ENCODE data around the gene HDAC4. TPM values are rescaled to one million over a fixed set of nuclear protein-coding genes. Genes with fewer than 3 reads are reported as not detected.

HDAC4 gene
- total RNA-seq, 2 donors from 2014 or later = 8.1 to 20.1 TPM

- peaks cover under 1% of the 10 kb centered on the region for H3K36me3 ChIP-seq
- H3K27me3 ChIP-seq = no peaks in the 10 kb centered on the region
- no peak overlapping the region for H3K4me3 ChIP-seq
- no peak overlapping the region for H3K27ac ChIP-seq
- DNase-seq (ENCODE audit: low spot score) = no peak
- no peaks in the 10 kb centered on the region for H3K9me3 ChIP-seq
- H3K4me1 ChIP-seq = no peaks in the 10 kb centered on the region
- TF ChIP-seq, protein P1, sequence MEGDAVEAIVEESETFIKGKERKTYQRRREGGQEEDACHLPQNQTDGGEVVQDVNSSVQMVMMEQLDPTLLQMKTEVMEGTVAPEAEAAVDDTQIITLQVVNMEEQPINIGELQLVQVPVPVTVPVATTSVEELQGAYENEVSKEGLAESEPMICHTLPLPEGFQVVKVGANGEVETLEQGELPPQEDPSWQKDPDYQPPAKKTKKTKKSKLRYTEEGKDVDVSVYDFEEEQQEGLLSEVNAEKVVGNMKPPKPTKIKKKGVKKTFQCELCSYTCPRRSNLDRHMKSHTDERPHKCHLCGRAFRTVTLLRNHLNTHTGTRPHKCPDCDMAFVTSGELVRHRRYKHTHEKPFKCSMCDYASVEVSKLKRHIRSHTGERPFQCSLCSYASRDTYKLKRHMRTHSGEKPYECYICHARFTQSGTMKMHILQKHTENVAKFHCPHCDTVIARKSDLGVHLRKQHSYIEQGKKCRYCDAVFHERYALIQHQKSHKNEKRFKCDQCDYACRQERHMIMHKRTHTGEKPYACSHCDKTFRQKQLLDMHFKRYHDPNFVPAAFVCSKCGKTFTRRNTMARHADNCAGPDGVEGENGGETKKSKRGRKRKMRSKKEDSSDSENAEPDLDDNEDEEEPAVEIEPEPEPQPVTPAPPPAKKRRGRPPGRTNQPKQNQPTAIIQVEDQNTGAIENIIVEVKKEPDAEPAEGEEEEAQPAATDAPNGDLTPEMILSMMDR (IDR thresholded peaks at IDR 0.05) = no peak
Measured at GRCh38 chr2:239046822-239047221, 354.0 kb downstream of the HDAC4 start.

- Histone ChIP-seq H3K9me3 (no peaks in the 10 kb centered on the region), H3K27ac (no peak overlapping the region), H3K36me3 (no peaks in the 10 kb centered on the region), H3K4me1 (no peaks in the 10 kb centered on the region), H3K27me3 (no peaks in the 10 kb centered on the region), H3K4me3 (no peak overlapping the region)
- TF ChIP-seq, protein P1 (IDR thresholded peaks at IDR 0.05) = no peak
- no peak for DNase-seq (ENCODE audit: low spot score)
Measured at GRCh38 chr2:239044336-239044735, 356.5 kb downstream of the HDAC4 start.

- no peaks in the 10 kb centered on the region for H3K27me3 ChIP-seq
- no peak overlapping the region for H3K4me3 ChIP-seq
- H3K27ac ChIP-seq = no peak overlapping the region
- TF ChIP-seq, protein P1 (IDR thresholded peaks at IDR 0.05) = no peak
- H3K36me3 ChIP-seq = no peaks in the 10 kb centered on the region
- H3K9me3 ChIP-seq = no peaks in the 10 kb centered on the region
- no peak for DNase-seq (ENCODE audit: low spot score)
- no peaks in the 10 kb centered on the region for H3K4me1 ChIP-seq
Measured at GRCh38 chr2:239043326-239043725, 357.5 kb downstream of the HDAC4 start.

DNA sequence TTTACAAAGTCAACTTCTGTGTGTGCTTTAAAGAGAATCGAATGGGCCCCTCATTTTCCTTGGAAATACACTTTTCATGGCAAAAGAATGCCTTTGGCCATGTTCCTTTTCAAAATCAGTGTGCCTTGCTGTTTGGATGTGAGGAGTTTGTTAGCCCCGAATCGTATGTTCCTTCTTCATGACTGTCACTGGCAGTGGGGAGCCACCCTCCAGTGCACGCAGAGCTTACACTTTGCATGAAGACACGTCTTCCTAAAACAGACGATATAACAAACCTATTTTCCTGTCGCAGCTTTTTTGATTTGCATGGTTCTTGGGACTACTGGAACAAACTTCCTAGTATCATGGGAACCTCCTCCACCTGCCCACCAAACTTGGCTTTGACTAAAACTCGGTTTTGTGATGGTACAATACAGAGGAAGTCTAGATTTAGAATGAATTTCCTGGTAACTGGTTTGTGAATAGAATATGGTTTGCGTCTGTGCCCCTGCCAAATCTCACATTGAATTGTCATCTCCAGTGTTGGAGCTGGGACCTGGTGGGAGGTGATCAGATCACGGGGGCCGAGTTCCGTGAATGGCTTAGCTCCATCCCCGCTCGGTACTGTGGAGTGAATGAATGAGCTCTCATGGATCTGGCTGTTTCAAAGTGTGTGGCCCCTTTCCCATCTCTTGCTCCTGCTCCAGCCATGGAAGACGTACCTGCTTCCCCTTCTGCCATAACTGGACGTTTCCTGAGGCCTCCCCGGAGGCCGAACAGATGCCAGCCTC is 358.1 kb downstream of the HDAC4 start:
- Histone ChIP-seq H3K36me3 (no peaks in the 10 kb centered on the region), H3K27me3 (no peaks in the 10 kb centered on the region), H3K9me3 (no peaks in the 10 kb centered on the region), H3K4me3 (no peak overlapping the region), H3K27ac (no peak overlapping the region), H3K4me1 (no peaks in the 10 kb centered on the region)
- TF ChIP-seq, protein P1 (IDR thresholded peaks at IDR 0.05) = no peak
- DNase-seq (ENCODE audit: low spot score) = no peak

DNA sequence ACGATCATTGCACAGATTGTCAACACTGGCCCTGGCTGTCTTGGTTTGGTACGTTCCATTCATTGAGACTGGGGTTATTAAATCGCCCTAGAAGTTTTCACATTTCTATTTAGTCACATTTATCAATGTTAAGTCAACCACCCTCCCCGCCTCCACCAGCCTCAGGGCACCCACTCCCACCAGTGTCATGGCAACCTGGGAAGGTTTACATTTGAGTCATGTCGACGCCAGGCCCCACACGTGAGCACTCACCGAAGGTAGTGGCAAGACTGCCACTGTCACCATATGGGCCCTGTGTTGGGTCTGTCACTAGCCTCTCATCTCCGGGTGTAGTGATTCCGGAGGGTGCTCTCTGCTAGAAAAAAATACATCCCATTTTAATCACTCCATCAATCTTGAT is 358.8 kb downstream of the HDAC4 start:
- no peak overlapping the region for H3K27ac ChIP-seq
- H3K4me3 ChIP-seq = no peak overlapping the region
- H3K27me3 ChIP-seq = no peaks in the 10 kb centered on the region
- H3K36me3 ChIP-seq = no peaks in the 10 kb centered on the region
- DNase-seq (ENCODE audit: low spot score) = no peak
- TF ChIP-seq, protein P1 (IDR thresholded peaks at IDR 0.05) = no peak
- no peaks in the 10 kb centered on the region for H3K9me3 ChIP-seq
- no peaks in the 10 kb centered on the region for H3K4me1 ChIP-seq

- H3K27ac ChIP-seq = no peak overlapping the region
- H3K36me3 ChIP-seq = no peaks in the 10 kb centered on the region
- TF ChIP-seq, protein P1 (IDR thresholded peaks at IDR 0.05) = no peak
- no peaks in the 10 kb centered on the region for H3K9me3 ChIP-seq
- no peaks in the 10 kb centered on the region for H3K4me1 ChIP-seq
- no peak overlapping the region for H3K4me3 ChIP-seq
- H3K27me3 ChIP-seq = no peaks in the 10 kb centered on the region
- no peak for DNase-seq (ENCODE audit: low spot score)
Measured at GRCh38 chr2:239041062-239041461, 359.8 kb downstream of the HDAC4 start.

All from right atrium auricular region (tissue), 2 donors.